ENCODE results near the gene WLS. TPM values are rescaled to one million over a fixed set of nuclear protein-coding genes. Genes with fewer than 3 reads are reported as not detected.

Gene WLS
- total RNA-seq, 1 donor from 2014 or later: 43.4 TPM

- DNase-seq: no peak
Observed at GRCh38 chr1:68081775-68082283, 150.5 kb downstream of the WLS start.

- no peak for DNase-seq
Observed at GRCh38 chr1:68078647-68079046, 153.7 kb downstream of the WLS start.

Other genes with a start within 250 kb of the WLS start
- 0.65 and 0.85 TPM in 2 replicates for gene DIRAS3, start 181.9 kb downstream of the WLS start, total RNA-seq
- gene RPE65, start 217.4 kb upstream of the WLS start, total RNA-seq: not detected in 2 replicates

All from dermis blood vessel endothelial cell (primary cell).